Right cardiac atrium (tissue), 5 donors: ENCODE data around the gene ST3GAL3. TPM values are rescaled to one million over a fixed set of nuclear protein-coding genes. Genes with fewer than 3 reads are reported as not detected.

Experiments
- ATAC-seq, 2 donors: fragments of 200-7000 bp; cut with Tn5 transposase; one replicate each; pipeline versions ENCODE4 v1.8.0 to v1.9.1; 2020; ENCODE audit warnings: moderate library complexity in 2 of 2, mild to moderate bottlenecking in 1 of 2
- DNase-seq, 3 donors: peaks; one replicate each; pipeline ENCODE4 v3.0.0-alpha.2; 2020
- H3K27ac ChIP-seq: one replicate; pipeline ENCODE4 v1.5.1; 2013; ENCODE audit warnings: mild to moderate bottlenecking, low read length, control low read depth, moderate library complexity
- H3K27me3 ChIP-seq: one replicate; pipeline ENCODE4 v1.6.1; 2013; ENCODE audit not compliant: control insufficient read depth, insufficient read depth
- H3K4me1 ChIP-seq: one replicate; pipeline ENCODE4 v1.6.1; 2013; ENCODE audit warnings: low read length; ENCODE audit not compliant: control insufficient read depth, insufficient read depth
- H3K4me3 ChIP-seq: one replicate; pipeline ENCODE4 v1.5.1; 2013; ENCODE audit warnings: low read length, control low read depth
- H3K9me3 ChIP-seq: one replicate; pipeline ENCODE4 v1.6.1; 2013; ENCODE audit warnings: low read length; ENCODE audit not compliant: control insufficient read depth
- WGBS: extraction: QIAGEN DNeasy Blood & Tissue Kit; methylation state at CpG from one replicate; pipeline ENCODE4 v1.1.7; 2013; 5-methylcytosine and 5-hydroxymethylcytosine counted together
- intact Hi-C, 4 donors: fragments of 100-400 bp; cut with DNase I; formaldehyde crosslinking; loops; one replicate each; pipeline versions ENCODE4 v1.11.0 to v1.14.0; 2022 to 2023
- microRNA-seq, 2 donors: library from miRNA; unstranded; fragments of <30 nt; microRNA quantifications; one replicate each; pipeline ENCODE4 v1.2.0, GENCODE V29; 2020 to 2021
- polyA plus RNA-seq: library from polyadenylated mRNA; stranded (reverse); fragments of 200-250 nt; gene quantifications from one replicate; pipeline ENCODE4 v1.2.3, GENCODE V29; 2013
- total RNA-seq, 4 donors: library from RNA; stranded (reverse); fragmentation: NEBNext Ultra II Directional; extraction: Animal tissue kit (Norgen Biotek cat#: 25700); gene quantifications; one replicate each; pipeline ENCODE4 v1.2.1, GENCODE V29; 2021
- donor health status: healthy with polysubstance abuse.
- donor health status: DM: no; HTN: yes; CAD: no.
- donor health status: DM: no; HTN: no; CAD: no.
- donor health status: DM: no; HTN: yes; CAD: no; lungs with severe emphysema.
- donor health status: DM: yes; HTN: yes; CAD: no.

ST3GAL3 gene
- total and polyA plus RNA-seq, 5 donors = 19.6 to 26.3 (median 21.9) TPM

GRCh38 chr1:43979261-43979527 lies 271.9 kb downstream of the ST3GAL3 start:
- H3K27ac ChIP-seq = no peak overlapping the region
- H3K4me3 ChIP-seq = peak overlapping the region; percentile 82
- intact Hi-C loops = no loop called here
- ATAC-seq (no peak), DNase-seq (no peak)
- no peaks in the 10 kb centered on the region for H3K27me3 ChIP-seq
- H3K4me1 ChIP-seq = peaks cover 2% of the 10 kb centered on the region
- no peaks in the 10 kb centered on the region for H3K9me3 ChIP-seq
- WGBS = under 1% methylated on average over 45 of the region's 45 CpGs

- peak; percentile 77 to 83 (median 83) for DNase-seq
- peak overlapping the region; percentile 82 for H3K4me3 ChIP-seq
- no peaks in the 10 kb centered on the region for H3K27me3 ChIP-seq
- intact Hi-C loops = no loop called here
- H3K27ac ChIP-seq = no peak overlapping the region
- WGBS = 2% methylated on average over 45 of the region's 45 CpGs
- peak; percentile 40 to 54 for ATAC-seq
- H3K9me3 ChIP-seq = no peaks in the 10 kb centered on the region
- H3K4me1 ChIP-seq = peaks cover 2% of the 10 kb centered on the region
Observed at GRCh38 chr1:43979528-43980254, 272.4 kb downstream of the ST3GAL3 start.

- intact Hi-C loops = no loop called here
- ATAC-seq = no peak
- Histone ChIP-seq H3K4me3 (peak overlapping the region; percentile 82), H3K27me3 (no peaks in the 10 kb centered on the region), H3K27ac (no peak overlapping the region), H3K9me3 (no peaks in the 10 kb centered on the region), H3K4me1 (peaks cover 2% of the 10 kb centered on the region)
- WGBS = 61% methylated on average over 13 of the region's 13 CpGs
- peak in 1 of 3 donors; percentile 47 for DNase-seq
Observed at GRCh38 chr1:43980255-43981134, 273.2 kb downstream of the ST3GAL3 start.

Small RNA genes lying within 50 kb of the gene (microRNA-seq; reads per million reads assigned to microRNA genes)
- gene MIR6079 = 0 reads per million in 2 donors

Other genes starting within 250 kb of the ST3GAL3 start
- 10 to 100 TPM; 11.1 to 19.7 (median 12.7) TPM for gene PTPRF, start 176.7 kb upstream of the ST3GAL3 start, total RNA-seq
- 5.1 TPM for gene PTPRF, start 176.7 kb upstream of the ST3GAL3 start, polyA plus RNA-seq
- gene KDM4A, start 57.4 kb upstream of the ST3GAL3 start, total RNA-seq = 10 to 100 TPM; 15.3 to 18.0 (median 16.6) TPM
- gene KDM4A, start 57.4 kb upstream of the ST3GAL3 start, polyA plus RNA-seq = 7.2 TPM
- gene ARTN, start 226.3 kb downstream of the ST3GAL3 start, total RNA-seq = 1 to 10 TPM in 1 of 4 donors, under 1 TPM in 3; 0.40 to 1.3 (median 0.52) TPM
- gene ARTN, start 226.3 kb downstream of the ST3GAL3 start, polyA plus RNA-seq = 0.34 TPM
- 10 to 100 TPM; 25.5 to 31.2 (median 29.2) TPM for gene IPO13, start 239.4 kb downstream of the ST3GAL3 start, total RNA-seq
- gene IPO13, start 239.4 kb downstream of the ST3GAL3 start, polyA plus RNA-seq = 18.6 TPM